Middle frontal gyrus (tissue), 1 donor: ENCODE measurements around the gene SPATA25.

Experiments
- DNase-seq: peaks from one replicate; pipeline ENCODE4 v3.0.0-alpha.2; 2015; ENCODE audit warnings: low spot score; ENCODE audit errors: extremely low spot score

Gene SPATA25

DNA sequence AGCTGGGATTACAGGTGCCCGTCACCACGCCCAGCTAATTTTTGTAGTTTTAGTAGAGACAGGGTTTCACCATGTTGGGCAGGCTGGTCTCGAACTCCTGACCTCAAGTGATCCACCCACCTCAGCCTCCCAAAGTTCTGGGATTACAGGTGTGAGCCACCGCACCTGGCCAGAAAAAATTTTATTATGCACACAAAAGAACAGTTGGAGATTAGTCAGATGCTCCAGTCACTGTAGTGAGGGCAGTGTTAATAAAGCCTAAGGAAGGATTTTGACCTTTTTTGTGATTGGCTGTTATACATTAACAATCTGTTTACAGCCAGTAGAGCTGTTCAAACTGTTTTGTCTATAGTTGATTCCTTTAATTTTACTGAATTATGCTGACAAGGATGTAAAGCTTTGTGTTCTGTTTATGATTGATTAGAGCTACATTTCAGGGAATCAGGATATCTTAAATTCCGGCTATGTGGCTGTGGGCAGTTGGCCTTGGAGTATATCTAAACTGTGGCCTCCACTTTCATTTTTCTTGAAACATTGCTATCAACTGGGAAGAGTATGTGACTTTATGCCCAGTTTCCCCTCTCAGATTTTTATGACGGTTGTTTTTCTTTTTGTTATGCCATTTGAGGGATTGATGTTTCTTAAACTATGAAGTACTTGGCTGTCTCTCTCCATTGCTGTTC lies 20.1 kb downstream of the SPATA25 start:
- DNase-seq: no peak

DNA sequence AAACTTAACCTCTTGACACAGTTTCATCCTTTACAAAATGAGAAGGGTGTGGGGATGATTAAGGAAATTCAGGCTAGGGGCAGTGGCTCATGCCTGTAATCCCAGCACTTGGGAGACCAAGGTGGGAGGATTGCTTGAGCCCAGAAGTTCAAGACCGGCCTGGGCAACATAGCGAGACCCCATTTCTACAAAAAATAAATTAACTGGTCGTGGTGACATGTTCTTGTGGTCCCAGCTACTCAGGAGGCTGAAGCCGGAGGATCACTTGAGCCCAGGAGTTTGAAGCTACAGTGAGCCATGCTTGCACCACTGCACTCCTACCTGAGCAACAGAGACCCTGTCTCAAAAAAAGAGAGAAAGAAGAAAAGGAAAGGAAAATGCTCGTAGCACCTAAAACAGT lies 21.0 kb downstream of the SPATA25 start:
- no peak for DNase-seq

DNA sequence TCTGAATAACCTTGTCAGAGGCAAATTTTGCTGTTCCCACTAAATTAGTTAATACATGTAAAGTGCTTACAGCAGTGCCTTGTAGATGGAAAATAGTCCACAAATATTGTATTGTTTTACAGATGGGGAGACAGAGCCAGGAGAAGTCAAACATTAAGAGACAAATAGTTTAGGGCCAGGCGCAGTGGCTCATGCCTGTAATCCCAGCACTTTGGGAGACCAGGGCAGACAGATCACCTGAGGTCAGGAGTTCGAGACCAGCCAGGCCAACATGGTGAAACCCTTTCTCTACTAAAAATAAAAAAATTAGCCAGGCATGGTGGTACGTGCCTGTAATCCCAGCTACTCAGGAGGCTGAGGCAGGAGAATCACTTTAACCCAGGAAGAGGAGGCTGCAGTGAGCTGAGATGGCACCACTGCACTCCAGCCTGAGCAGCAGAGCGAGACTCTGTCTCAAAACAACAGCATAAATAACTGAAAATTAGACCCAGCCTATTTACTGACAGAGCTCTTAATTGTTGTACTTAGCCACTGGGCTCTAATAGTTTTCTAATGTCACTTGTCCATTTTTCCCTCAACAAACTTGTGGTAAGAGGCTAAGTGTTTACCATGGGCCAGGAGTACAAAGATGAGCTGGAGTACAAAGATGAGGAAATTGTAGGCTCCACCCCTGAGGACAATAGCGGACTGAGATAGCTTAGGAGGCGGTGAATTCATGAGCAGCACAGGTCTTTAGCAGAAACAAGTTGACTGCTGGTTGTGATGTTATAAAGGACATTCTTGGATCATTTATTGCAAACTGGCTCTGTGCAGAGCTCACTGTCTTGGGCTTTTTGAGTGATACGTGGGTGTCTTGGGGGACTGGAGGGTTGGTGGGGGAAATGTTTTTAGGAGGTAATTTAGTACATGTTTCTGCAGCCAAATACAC lies 23.6 kb downstream of the SPATA25 start:
- DNase-seq: no peak

DNA sequence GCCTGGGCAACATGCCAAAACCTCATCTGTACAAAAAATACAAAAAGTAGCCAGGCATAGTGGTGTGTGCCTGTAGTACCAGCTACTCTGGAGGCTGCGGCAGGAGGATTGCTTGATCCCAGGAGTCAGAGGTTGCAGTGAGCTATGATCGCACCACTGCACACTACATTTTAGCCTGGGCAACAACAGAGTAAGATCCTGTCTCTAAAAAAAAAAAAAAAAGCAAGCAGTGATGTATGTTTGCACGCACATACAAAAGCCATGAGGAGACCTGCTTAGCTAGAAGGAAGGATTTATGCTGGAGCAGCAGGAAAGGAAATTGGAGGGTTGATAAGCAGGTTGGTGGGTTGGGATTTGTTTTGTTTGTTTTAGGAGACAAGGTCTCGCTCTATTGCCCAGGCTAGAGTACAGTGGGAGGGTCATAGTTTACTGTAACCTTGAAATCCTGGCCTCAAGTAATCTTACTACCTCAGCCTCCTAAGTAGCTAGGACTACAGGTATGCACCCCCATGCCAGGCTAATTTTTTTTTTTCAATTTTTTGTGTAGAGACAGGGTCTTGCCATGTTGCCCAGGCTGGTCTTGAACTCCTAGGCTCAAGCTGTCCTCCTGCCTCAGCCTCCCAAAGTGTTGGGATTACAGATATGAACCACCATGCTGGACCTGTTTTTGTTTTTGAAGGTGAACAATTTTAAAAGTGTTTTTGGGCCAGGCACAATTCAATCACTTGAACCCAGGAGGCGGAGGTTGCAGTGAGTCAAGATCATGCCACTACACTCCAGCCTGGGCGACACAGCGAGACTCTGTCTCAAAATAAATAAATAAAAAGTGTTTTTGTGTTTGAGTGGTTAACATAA lies 26.0 kb downstream of the SPATA25 start:
- no peak for DNase-seq

DNA sequence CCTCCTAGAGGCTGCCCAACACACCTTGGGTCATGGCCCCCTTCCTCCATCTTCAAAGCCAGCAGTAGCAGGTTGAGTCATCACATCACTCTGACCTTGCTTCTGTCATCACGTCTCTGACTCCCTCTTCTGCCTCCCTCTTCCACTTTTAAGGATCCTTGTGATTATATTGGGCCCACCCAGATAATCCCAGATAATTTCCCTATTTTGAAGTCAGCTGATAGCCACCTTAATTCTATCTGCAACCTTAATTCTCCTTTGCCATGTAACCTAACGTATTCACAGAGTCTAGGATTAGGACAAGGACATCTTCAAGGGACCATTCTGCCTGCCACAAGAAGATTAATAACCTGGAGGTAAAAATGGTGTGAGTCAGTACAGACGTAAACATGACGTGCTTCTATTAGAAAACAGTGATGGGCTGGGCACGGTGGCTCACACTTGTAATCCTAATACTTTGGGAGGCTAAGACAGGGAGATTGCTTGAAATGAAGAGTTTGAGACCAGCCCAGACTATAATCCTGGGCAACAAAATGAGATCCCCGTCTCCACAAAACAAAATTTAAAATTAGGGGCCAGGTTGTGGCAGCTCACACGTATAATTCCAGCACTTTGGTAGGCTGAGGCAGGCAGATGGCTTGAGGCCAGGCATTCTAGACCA lies 26.7 kb downstream of the SPATA25 start:
- no peak for DNase-seq

DNA sequence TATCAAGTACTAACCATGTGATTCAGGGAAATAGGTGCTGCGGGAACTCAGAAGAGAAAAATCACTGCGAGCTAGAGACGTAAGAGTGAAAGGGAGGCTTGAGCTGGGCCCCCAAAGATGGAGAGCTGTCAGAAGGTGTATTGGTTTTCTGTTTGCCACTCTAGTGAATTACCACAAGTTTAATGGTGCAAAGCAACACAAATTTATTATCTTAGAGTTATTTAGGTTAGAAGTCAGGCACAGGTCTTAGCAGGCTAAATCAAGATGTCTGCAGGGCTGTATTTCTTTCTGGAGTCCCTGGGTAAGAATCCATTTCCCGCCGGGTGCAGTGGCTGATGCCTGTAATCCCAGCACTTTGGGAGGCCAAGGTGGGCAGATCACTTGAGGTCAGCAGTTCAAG lies 27.5 kb downstream of the SPATA25 start:
- DNase-seq: no peak

DNA sequence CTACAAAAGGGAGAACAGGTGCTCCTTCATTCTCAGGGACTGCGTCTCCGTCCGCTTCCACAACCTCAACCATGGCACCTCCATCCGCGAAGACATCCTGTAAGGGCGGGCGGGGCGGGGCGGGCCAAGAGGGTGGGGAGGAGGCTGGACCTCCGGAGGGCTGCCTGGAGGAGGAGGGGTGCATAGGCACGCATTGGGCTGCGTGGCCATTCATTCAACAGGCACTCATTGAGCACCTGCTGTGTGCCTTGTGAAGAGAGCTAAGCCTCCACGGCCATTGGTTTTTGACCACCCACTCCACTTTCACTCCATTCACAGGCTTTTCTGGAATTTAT lies 29.6 kb downstream of the SPATA25 start:
- DNase-seq: no peak

DNA sequence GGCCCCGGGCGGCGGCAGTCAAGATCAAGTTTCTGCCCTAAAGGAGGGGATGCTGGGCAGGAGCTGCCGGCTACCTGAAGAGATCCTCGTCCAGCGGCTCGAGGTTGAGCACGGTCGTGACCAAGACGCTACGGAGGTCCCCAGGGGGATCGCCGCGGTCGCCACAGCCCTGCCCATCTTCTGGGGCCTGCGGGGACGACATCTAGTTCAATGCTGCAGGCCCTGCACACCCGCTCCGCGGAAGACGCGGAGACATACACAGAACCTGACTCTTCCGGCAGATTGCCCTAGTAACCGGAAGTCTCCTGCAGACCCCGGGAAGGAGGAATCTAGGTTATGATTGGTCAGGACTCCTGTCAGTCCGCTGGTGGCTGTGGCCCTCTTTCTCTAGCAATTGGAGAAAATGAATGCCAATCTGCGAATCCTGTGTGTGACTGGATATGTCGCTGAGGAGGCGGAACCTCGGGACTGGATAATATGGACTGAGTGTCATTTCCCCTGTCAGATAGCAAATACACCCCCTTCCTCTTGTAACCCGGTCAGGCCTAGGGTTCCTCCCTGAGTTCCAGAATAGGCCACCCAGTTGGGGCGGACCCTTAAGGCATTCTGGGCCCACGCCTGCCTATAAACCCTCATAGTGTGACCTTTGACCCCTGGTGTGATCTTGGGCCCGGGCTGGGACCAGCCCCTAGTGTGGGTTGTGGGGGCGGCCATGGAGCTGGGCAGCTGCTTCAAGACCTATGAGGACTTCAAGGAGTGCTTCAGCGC lies 30.1 kb downstream of the SPATA25 start, which contains the start of the genes ACOT8 and ZSWIM3:
Gene ACOT8 (minus strand): TSS at position 279 of the 768 bp plus-strand sequence. CDS start 77 bp downstream, at position 202.
Gene ZSWIM3 (plus strand): TSS at position 501 of the 768 bp plus-strand sequence. CDS start 212 bp downstream, at position 713.
- DNase-seq: peak; percentile 99

DNA sequence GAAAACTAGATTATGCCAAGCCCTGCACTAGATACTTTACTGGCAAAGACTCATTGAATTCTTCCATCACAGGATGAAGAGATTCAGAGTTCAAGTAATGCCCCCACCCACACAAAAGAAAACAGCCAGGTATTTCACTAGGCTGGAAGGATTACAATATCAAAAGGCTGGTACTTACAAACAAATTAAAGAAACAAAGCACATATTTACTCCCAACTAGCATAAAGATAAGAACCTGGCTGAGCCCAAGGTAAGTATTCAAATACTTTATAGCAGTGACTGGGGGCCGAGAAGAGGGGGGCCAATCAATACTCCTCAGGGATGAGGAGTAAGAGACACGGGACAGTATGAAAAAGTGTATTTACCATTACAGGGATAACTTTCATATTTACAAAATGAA lies 33.9 kb downstream of the SPATA25 start:
- no peak for DNase-seq

DNA sequence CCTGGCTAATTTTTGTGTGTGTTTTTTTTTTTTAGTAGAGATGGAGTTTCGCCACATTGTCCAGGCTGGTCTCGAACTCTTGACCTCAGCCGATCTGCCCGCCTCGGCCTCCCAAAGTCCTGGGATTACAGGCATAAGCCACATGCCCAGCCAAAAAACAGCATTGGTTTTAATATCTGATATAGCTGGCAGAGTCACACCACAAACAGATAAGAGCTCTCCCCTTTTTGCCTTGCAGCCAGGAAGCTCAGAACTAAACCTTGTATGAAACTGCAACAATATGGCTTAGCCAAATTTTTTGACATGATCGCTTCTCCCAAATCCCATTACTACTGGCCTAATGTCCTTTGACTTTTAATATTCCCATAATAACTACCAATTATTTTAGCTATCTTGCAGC lies 35.1 kb downstream of the SPATA25 start:
- DNase-seq: no peak

DNA sequence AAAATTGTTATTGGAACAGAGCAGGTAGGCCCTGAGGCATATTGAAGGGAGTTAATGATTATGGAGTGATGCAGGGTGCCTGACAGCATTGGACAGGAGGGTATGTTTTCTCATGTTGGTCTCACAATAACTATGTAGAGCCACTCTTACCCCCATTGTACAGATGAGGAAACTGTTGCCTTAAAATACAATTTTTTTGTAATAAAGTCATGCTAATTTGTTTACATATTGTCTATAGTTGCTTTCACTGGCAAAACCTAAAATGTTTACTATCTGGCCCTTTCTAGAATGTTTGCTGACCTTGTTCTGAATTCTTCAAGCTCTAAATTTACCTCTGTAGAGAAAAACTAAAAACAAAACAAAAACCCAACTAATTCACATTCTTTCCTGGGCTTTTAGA lies 35.9 kb downstream of the SPATA25 start:
- no peak for DNase-seq

DNA sequence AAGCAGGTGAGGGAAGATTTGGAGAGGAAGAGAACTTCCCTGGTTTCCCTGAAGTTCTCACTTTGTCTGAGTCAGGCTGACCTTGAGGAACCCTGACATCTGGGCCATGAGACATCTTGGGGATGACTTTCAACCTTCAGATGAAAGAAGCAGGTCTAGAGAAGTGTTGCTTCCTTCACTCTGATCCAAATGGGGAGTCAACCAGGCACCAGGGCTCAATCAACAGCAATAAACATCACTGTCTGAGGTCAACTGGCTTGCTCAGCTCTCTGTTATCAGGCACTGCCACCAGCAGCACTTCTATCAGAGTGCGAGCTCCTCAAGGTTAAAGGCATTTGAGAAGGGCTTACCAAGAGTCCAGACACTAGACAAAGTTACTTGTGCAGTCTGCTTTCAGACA lies 36.5 kb downstream of the SPATA25 start:
- DNase-seq: no peak

DNA sequence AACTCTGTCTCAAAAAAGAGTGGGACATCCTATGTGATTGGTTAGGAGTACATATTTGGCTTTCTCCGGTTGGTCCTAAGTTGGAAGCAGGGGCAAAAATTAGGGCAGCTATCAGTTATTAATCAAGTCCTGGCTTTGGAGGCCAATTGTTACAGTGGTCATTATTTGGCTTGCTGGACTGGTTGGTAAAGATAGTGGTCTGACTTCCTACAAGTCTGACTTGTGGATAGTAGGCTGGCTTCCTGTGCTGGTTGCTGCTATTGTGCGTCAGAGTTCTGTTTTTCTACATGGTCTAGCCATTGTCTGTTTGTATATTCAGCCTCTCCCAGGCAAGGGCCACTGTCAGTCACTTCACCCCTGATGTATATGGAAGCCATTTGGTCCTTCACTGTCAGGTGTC lies 37.2 kb downstream of the SPATA25 start:
- no peak for DNase-seq

DNA sequence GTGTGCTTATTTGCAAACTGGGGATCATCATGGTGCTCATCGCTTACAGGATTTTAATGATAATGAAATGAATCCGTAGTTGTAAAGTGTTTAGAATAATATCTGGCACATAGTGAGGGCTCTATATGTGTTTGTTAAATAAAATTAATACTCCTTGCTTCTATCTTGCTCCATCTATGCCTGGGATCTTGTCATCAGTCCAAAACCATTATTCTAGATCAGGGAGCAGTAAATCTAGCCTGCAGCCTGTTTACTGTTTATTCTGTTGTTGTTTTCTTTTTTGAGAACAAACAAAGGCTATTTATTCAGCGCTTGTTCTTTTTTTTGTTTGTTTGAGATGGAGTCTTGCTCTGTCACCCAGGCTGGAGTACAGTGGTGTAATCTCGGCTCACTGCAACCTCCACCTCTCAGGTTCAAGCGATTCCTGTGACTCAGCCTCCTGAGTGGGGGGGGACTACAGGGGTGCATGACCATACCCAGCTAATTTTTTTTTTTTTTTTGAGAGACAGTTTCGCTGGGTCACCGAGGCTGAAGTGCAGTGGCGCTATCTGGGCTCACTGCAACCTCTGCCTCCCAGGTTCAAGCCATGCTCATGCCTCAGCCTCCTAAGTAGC lies 38.3 kb downstream of the SPATA25 start:
- DNase-seq: no peak

DNA sequence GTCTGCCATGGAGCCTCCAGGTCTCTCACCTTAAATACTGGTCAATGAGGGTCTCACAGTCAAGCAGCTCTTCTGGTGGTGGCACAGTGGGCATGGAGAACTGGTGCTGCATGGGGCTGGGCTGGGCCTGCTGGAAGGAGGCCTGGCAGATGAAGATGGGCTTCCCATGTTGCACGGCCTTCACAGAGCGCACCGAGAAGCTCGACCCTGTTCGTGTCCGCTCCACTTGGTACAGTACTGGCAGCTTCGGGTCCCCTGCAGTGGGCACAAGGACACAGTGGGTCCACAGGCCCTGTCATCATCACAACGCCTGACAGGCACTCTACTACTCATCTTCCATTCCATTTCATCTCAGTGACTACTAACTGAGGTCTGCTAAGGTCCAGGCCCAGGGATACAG lies 39.0 kb downstream of the SPATA25 start:
- no peak for DNase-seq

DNA sequence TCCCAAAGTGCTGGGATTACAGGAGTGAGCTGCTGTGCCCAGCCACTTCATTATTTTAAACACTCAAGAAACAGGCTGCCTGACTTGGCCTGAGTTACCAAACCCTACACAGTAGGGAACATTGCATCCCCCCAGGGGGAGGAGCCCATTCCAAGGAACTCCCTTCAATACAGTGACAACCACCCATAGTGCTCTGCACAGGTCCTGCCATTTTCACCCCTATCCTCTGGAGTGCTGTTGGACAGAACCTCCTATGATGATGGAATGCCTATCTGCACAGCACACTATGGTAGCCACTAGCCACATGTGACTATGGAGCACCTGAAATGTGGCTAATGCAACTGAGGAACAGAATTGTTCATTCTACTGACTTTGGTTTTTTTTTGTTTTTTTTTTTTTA lies 42.0 kb downstream of the SPATA25 start:
- no peak for DNase-seq

DNA sequence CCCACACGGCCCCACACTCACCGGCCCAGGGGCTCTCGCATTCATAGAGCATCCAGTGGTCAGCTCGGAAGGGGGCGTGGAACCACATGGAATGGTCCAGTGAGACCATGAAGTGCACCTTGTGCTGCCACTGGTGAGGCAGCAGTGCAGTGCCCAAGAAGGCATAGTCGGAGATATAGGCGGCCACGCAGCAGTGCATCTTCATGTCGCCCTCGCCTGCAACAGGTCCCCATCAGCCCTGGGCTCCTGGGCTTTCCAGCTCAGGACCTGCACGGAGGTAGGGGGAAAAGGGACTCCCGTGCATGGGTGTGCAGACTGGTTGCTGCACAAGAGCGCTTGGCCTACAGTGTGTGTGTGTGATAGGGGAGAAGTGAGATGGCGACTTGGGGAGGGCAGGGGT lies 43.9 kb downstream of the SPATA25 start:
- DNase-seq: no peak

DNA sequence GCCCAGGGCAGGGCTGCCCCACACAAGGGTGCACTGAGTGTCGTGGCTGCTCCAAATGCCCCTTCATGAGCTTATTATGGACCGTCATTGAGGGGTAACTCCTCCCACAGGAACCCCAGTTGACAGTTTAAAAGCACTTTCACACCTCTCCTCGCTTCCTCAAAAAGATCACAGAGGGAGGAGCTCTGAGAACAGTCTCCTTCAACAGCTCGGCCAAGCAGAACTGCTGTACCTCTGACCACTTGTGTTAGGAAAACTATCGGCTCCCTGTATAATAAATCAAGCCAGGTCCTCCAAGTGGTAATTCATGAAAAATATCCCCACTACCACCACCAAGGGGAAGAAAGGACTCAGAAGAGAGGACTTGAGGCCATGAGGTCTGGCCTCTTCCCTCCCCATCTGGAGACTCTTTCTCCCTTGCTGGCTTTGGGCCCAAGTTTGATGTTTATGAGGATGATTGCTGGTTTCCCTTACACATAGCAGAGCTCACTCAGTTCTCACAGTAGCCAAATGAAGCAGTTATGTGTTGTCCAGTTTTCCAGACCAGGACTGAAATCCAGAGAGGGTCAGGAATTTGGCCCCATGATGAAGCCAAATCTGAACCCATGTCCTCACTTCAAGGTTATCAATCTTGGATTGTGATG lies 45.1 kb downstream of the SPATA25 start:
- DNase-seq: no peak

DNA sequence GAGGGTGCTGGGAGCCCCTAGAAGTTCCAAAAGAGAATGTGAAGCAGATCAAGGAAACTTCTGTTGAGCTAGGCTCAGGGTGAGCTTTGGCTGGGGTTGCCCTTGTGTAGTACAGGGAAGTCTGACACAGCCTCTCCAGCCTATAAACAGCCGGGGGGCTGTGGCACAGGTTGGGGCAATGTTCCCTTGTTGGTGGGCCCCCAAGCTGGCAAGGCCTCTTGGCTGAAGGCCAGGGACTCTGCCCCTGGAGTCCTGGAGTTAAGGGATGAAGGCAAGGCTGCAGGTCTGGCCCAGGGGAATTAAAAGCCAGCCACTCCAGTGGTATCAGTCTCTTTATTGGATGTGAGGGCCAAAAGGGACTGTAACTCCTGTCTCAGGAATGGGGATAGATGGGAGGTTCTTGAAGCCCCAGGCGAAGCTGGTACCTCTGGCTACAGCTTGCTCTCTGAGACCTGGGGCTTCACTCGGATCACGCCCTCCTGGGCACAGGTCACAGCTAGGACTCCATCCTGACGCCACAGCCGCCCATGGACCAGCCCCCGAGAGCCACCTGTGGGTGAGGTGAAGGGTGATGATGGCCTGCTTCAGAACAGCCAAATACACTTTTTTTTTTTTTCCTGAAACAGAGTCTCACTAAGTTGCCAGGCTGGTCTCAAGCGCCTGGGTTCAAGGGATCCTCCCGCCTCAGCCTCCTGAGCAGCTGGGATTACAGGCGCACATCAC lies 45.9 kb downstream of the SPATA25 start:
- no peak for DNase-seq
